DOHH2 (cell line): ENCODE results near the gene IL9R.
"Not testable (repeated sequence)": the region's sequence is repeated elsewhere in the genome, so short reads cannot be mapped to it uniquely, and the experiment has no call there.

Experiments used
- H3F3A ChIP-seq: fragments of 200-600 bp; sonication (generic), shearing (Covaris generic); 2 replicates; pipeline ENCODE4 v1.6.0; 2016; ENCODE audit warnings: antibody characterized with exemption, mild to moderate bottlenecking; ENCODE audit not compliant: control insufficient read depth, insufficient read depth
- H3K27ac ChIP-seq: fragments of 200-600 bp; sonication (generic); 2 replicates; pipeline ENCODE4 v1.5.1; 2014; ENCODE audit warnings: low read depth, mild to moderate bottlenecking, low read length, moderate library complexity
- H3K27me3 ChIP-seq: fragments of 200-600 bp; sonication (generic); 2 replicates; pipeline ENCODE4 v1.6.1; 2014; ENCODE audit warnings: mild to moderate bottlenecking, low read length, mixed read lengths; ENCODE audit not compliant: control insufficient read depth
- H3K36me3 ChIP-seq: fragments of 200-600 bp; sonication (generic); 2 replicates; pipeline ENCODE4 v1.6.1; 2014; ENCODE audit warnings: mild to moderate bottlenecking, low read length, moderate library complexity, mixed read lengths; ENCODE audit not compliant: control insufficient read depth
- H3K4me1 ChIP-seq: fragments of 200-600 bp; sonication (generic); 2 replicates; pipeline ENCODE4 v1.6.1; 2014; ENCODE audit warnings: mild to moderate bottlenecking, low read length, mixed read lengths; ENCODE audit not compliant: control insufficient read depth
- H3K4me2 ChIP-seq: fragments of 200-600 bp; sonication (generic); 2 replicates; pipeline ENCODE4 v1.6.0; 2014; ENCODE audit warnings: mild to moderate bottlenecking, low read length, moderate library complexity
- H3K4me3 ChIP-seq: fragments of 200-600 bp; sonication (generic); 2 replicates; pipeline ENCODE4 v1.5.1; 2014; ENCODE audit warnings: mild to moderate bottlenecking, low read length, mixed read lengths
- H3K79me2 ChIP-seq: fragments of 200-600 bp; sonication (generic); 2 replicates; pipeline ENCODE4 v1.6.1; 2014; ENCODE audit warnings: mild to moderate bottlenecking, low read length, mixed read lengths; ENCODE audit not compliant: control insufficient read depth
- H3K9me2 ChIP-seq: fragments of 200-600 bp; sonication (generic); replicated peaks from 2 replicates; pipeline ENCODE4 v1.6.1; 2014; ENCODE audit warnings: mild to moderate bottlenecking, low read length, mixed read lengths; ENCODE audit not compliant: control insufficient read depth
- H3K9me3 ChIP-seq: fragments of 200-600 bp; sonication (generic); 2 replicates; pipeline ENCODE4 v1.6.1; 2014; ENCODE audit warnings: antibody characterized with exemption, low read length, mixed read lengths; ENCODE audit not compliant: control insufficient read depth, insufficient read depth
- H4K20me1 ChIP-seq: fragments of 200-600 bp; sonication (generic); 2 replicates; pipeline ENCODE4 v1.6.0; 2014; ENCODE audit warnings: low read depth, mild to moderate bottlenecking, antibody characterized with exemption, low read length, moderate library complexity; ENCODE audit not compliant: control insufficient read depth, insufficient read depth
- EZH2phosphoT487 ChIP-seq: fragments of 200-600 bp; sonication (generic); IDR thresholded peaks from 2 replicates; pipeline ENCODE4 v1.6.1; 2017; ENCODE audit warnings: borderline replicate concordance, mild to moderate bottlenecking, antibody characterized with exemption, low read length, moderate library complexity, mixed read lengths
- TF ChIP-seq, protein P1 (sequence below): fragments of 200-600 bp; sonication (generic); IDR thresholded peaks from one replicate; pipeline ENCODE4 v1.5.1; 2014; ENCODE audit warnings: antibody characterized with exemption, mild to moderate bottlenecking, low read depth, low read length; ENCODE audit not compliant: poor library complexity, severe bottlenecking

The IL9R gene

DNA sequence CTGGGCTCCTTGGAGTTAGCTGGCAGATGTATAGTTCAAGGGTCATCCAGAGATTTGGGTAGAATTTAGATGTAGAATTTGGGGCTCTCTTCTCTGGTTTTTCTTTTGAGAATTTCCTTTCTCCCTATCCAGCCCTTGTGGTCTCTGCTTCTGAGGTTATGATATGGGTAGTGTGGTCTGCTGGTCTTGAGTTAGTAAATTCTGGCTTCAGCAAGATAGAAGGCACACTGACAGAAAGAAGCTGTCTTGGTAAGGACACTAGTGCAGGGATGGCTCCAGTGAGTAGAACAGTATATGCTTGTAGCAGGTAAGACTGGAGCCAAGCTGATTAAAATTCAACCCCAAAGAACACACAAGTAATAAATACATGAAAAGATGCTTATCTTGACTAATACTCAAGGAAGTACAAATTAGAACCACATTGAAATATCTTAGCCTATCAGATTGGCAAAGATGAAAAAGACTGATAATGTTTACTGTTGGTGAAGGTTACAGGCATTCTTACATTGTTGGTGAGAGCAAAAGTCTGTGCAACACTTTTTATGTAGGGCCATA, 2.1 kb upstream of the IL9R start:
- no peaks in the 10 kb centered on the region for H3K9me2 ChIP-seq
- H3K36me3 ChIP-seq = no peaks in the 10 kb centered on the region
- no peaks in the 10 kb centered on the region for H3K79me2 ChIP-seq
- H3K4me1 ChIP-seq = no peaks in the 10 kb centered on the region
- no peak overlapping the region for H3K4me3 ChIP-seq
- H4K20me1 ChIP-seq = no peaks in the 10 kb centered on the region
- H3K4me2 ChIP-seq = no peak overlapping the region
- no peaks in the 10 kb centered on the region for H3K27me3 ChIP-seq
- no peaks in the 10 kb centered on the region for H3F3A ChIP-seq
- TF ChIP-seq EZH2phosphoT487 = no peak
- TF ChIP-seq, protein P1, sequence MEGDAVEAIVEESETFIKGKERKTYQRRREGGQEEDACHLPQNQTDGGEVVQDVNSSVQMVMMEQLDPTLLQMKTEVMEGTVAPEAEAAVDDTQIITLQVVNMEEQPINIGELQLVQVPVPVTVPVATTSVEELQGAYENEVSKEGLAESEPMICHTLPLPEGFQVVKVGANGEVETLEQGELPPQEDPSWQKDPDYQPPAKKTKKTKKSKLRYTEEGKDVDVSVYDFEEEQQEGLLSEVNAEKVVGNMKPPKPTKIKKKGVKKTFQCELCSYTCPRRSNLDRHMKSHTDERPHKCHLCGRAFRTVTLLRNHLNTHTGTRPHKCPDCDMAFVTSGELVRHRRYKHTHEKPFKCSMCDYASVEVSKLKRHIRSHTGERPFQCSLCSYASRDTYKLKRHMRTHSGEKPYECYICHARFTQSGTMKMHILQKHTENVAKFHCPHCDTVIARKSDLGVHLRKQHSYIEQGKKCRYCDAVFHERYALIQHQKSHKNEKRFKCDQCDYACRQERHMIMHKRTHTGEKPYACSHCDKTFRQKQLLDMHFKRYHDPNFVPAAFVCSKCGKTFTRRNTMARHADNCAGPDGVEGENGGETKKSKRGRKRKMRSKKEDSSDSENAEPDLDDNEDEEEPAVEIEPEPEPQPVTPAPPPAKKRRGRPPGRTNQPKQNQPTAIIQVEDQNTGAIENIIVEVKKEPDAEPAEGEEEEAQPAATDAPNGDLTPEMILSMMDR = no peak
- H3K9me3 ChIP-seq = no peaks in the 10 kb centered on the region
- H3K27ac ChIP-seq = no peak overlapping the region

DNA sequence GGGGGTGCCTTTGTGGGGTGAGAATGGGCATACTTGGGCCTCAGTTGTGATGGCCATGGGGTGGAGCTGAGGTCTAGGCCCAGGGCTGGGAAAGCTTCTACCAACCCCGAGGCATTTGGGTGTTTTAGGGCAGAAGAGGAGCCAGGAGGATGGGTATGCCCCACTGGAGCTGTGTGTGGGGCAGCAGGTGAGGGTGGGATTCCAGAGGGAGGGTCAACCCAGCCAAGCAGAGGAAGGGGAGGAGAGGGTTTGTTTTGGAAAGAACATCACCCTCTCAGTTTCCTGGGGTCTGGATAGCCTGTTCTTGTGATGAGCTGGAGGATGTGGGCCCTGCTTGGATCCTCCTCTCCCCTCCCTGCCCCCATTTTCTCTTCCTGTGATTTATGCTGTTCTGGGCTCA, 620 bp downstream of the IL9R start:
- Histone ChIP-seq H3K4me2 (no peak overlapping the region), H3F3A (no peaks in the 10 kb centered on the region), H3K79me2 (no peaks in the 10 kb centered on the region), H4K20me1 (no peaks in the 10 kb centered on the region), H3K9me2 (no peaks in the 10 kb centered on the region), H3K27ac (no peak overlapping the region), H3K4me3 (no peak overlapping the region), H3K9me3 (no peaks in the 10 kb centered on the region), H3K27me3 (no peaks in the 10 kb centered on the region), H3K36me3 (no peaks in the 10 kb centered on the region), H3K4me1 (no peaks in the 10 kb centered on the region)
- TF ChIP-seq, protein P1 = no peak
- no peak for TF ChIP-seq EZH2phosphoT487

DNA sequence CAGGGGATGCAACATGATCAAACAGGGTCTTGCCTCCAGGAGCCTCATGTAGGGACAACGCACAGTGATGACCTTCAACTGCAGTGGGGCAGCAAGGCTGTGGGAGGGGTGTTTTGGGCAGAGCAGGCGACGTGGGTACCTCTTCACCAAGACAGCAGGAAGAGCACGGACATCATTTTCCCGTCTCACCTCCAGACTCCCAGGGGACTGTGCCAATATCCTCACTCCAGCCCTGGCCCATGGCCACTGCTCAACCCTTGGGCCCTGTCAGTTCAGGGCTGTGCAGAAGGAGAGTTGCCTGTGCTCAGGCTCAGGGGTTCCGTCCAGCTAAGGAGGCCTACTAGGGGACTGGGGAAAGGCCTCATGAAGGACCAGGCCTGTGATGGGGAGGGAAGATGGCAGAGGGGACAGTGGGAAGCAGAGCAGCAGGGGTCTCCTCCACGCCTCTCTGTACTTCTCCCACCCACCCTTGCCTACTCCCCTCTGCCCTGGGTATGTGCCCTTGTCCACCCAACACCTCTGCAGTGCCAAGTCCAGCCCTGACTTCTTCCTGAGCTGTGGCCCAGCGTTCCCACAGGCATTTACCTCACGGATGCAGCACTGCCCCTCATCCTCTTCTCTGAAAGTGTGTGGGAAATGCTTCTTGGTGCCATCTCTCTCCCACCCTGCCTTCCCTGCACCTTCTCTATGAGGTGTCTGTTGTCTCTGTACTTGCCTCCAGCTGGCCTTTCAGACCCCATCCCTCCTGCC, 1.4 kb downstream of the IL9R start:
- Histone ChIP-seq H3K27me3 (no peaks in the 10 kb centered on the region), H3K27ac (no peak overlapping the region), H3K9me3 (no peaks in the 10 kb centered on the region), H3K36me3 (no peaks in the 10 kb centered on the region), H4K20me1 (no peaks in the 10 kb centered on the region), H3K79me2 (no peaks in the 10 kb centered on the region), H3K4me3 (no peak overlapping the region), H3K9me2 (no peaks in the 10 kb centered on the region), H3K4me1 (no peaks in the 10 kb centered on the region), H3K4me2 (no peak overlapping the region), H3F3A (no peaks in the 10 kb centered on the region)
- TF ChIP-seq, protein P1 = no peak
- no peak for TF ChIP-seq EZH2phosphoT487

DNA sequence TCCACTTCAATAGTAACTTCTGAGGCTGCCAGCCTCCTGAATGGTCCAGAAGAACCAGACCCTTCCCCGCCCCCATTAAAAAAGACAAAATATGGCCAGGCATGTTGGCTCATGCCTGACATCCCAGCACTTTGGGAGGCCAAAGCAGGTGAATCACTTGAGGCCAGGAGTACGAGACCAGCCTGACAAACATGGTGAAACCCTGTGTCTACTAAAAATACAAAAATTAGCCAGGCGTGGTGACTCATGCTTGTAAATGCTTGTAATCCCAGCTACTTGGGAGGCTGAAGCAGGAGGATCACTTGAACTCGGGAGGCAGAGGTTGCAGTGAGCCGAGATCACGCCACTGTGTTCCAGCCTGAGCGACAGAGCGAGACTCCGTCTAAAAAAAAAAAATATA, 2.3 kb downstream of the IL9R start:
- H3K9me3 ChIP-seq, H3K27ac ChIP-seq, H3K4me2 ChIP-seq: not testable (repeated sequence)

More for the DNA sequence above, 2.3 kb downstream of the IL9R start:
- not testable (repeated sequence) for H4K20me1 ChIP-seq, H3K27me3 ChIP-seq, H3K36me3 ChIP-seq, H3K79me2 ChIP-seq, H3K4me3 ChIP-seq, H3F3A ChIP-seq, H3K4me1 ChIP-seq, H3K9me2 ChIP-seq
